Coronary artery (tissue), 2 donors: Measurements from ENCODE around the gene LGI2.

Experiments
- DNase-seq: peaks from one replicate; pipeline ENCODE4 v3.0.0-alpha.2; 2017; ENCODE audit warnings: low spot score
- H3K27ac ChIP-seq, 2 donors: fragments of 200-600 bp; sonication (generic); one replicate each; pipeline ENCODE4 v1.5.1; 2016 to 2019
- H3K4me3 ChIP-seq: fragments of 200-600 bp; sonication (generic); 2 replicates; pipeline ENCODE4 v1.5.1; 2016; ENCODE audit warnings: mild to moderate bottlenecking, moderate library complexity
- TF ChIP-seq, protein P1 (sequence below): fragments of 200-600 bp; sonication (generic); IDR thresholded peaks from one replicate; pipeline ENCODE4 v1.5.1; 2019; ENCODE audit warnings: antibody characterized with exemption

The LGI2 gene

DNA sequence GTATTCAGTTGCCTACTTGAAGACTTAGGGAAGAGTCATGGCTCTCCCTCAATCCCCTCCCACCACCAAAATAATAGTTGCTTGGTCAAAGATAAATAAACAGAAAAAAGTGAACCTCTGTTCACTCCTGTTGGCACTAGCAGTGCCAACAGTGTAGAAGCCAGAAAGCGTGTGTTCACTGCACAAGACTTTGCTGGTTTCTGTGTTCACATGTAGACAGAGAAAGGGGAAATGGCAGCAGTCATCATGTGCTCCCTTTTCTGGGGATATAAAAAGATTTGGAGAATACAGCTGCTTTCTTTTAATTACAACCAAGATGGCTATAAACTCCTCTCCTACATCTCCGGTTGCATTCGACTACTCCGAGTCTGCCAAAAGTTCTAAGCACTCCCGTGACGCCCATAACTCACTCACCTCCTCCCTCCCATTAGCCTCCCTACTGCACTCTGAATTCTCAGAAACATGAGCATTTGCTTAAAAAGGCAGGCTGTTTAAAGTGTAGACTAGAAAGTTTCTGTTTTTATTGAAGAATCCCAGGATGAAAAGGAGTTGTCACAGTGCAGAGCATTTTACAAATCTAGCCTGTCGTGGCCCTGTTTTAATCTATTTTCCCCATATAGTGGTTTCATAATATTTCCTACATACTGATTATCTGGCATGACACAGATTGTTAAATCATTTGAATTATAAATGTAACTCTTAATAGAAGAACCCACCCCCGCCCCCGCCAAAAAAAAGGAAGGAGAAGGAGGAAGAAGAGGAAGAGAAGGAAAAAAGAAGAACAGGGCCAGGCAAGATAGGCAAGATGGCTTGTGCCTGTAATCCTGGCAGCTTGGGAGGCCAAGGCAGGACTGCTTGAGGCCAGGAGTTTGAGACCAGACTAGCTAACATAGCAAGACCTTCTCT, 16.7 kb downstream of the LGI2 start:
- DNase-seq: no peak
- TF ChIP-seq, protein P1, sequence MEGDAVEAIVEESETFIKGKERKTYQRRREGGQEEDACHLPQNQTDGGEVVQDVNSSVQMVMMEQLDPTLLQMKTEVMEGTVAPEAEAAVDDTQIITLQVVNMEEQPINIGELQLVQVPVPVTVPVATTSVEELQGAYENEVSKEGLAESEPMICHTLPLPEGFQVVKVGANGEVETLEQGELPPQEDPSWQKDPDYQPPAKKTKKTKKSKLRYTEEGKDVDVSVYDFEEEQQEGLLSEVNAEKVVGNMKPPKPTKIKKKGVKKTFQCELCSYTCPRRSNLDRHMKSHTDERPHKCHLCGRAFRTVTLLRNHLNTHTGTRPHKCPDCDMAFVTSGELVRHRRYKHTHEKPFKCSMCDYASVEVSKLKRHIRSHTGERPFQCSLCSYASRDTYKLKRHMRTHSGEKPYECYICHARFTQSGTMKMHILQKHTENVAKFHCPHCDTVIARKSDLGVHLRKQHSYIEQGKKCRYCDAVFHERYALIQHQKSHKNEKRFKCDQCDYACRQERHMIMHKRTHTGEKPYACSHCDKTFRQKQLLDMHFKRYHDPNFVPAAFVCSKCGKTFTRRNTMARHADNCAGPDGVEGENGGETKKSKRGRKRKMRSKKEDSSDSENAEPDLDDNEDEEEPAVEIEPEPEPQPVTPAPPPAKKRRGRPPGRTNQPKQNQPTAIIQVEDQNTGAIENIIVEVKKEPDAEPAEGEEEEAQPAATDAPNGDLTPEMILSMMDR: no peak
- no peak overlapping the region for H3K4me3 ChIP-seq
- peak overlapping the region in 1 of 2 donors; percentile 51 for H3K27ac ChIP-seq

DNA sequence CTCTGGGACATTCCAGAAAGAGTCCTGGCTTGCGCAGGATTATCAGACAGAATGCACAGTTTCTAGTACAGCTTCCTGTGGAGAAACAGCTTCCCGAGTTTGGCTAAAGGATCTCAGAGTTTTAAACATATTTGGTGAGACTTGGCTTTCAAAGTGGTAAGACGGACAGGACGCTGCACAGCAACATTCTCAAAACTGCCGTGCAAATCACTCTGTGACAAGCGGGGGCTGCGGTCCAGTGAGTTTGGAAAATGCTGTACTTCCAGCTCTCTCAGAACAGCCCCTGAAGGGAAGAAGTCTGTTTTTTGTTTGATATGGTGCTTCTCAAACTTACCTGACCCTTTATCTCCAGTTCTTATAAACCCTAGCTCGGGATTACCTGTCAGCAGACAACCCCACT, 18.1 kb downstream of the LGI2 start:
- no peak overlapping the region for H3K27ac ChIP-seq
- H3K4me3 ChIP-seq: no peak overlapping the region
- no peak for DNase-seq
- TF ChIP-seq, protein P1: no peak

DNA sequence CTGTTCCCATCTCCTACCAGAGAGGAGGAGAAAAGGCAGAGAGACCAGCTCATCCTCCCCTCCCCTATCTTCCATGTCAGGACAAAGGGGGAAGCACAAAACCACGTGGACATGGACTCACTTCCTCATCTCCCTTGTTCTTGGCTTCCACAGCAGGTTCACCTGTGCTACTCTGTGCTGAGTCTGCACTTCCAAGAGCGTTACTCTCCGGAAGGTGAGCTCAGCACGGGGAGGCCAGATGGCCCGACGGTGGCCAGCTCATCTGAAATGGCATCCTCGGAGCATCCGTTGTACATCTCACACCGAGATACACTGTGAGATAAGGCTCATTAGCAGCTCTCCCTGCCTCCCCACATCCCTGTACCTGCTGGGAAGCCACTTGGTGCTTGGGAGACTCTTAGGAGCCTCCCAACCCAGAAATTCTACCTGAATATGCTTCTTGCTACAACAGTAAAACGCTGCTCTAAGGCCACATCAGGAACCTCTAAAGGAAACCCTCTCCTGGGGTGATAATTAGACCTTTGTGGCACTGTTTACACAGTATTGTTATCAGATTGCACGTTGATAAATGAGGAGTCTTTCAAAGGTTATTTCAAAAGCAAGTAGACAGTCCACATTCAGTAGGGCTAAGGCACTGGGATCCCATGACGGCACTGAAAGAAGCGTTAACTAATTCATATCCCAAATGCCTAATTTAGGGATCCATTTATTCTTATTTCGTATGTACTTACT, 19.4 kb downstream of the LGI2 start:
- Histone ChIP-seq H3K27ac (no peak overlapping the region), H3K4me3 (no peak overlapping the region)
- DNase-seq: no peak
- TF ChIP-seq, protein P1: no peak

DNA sequence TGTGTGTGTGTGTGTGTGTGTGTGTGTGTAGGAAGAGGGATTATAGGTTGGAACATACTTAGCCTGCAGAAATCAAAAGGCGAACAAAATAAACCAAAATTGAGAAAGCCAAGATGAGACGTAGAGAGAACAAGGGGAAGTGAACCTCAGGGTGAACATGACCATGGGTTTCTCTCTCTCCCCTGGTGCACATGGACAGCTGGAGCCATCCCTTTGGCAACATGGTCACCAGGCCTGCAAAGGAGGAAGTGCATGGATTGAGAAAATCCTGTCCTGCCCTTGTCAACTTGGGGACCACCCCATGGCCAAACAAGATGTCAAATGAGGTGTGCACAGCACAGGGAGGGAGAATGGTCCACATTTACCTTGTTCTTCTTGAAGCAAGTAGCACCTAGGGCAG, 23.1 kb downstream of the LGI2 start:
- Histone ChIP-seq H3K4me3 (no peak overlapping the region), H3K27ac (peak overlapping the region in 1 of 2 donors; percentile 47)
- DNase-seq: no peak
- TF ChIP-seq, protein P1: no peak

DNA sequence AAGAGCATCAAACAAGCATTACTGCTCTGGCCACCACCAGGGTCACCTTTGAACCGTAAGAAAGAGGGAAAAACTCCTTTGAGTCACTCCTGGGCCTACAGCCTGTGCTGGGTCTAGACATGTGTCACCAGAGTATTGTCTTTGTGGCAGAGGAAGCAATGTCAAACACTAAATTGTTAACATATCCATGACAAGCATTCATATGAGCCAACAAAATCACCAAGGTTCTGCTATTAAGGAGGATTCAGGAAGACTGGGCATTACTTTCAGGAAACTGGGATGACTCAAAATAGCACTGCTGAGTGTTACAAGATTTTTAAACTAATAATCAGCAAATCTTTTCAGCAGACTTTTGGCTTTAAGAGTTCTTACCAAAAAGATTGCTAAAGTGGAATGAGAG, 28.1 kb downstream of the LGI2 start:
- Histone ChIP-seq H3K4me3 (no peak overlapping the region), H3K27ac (peak overlapping the region in 1 of 2 donors; percentile 78)
- TF ChIP-seq, protein P1: no peak
- no peak for DNase-seq

DNA sequence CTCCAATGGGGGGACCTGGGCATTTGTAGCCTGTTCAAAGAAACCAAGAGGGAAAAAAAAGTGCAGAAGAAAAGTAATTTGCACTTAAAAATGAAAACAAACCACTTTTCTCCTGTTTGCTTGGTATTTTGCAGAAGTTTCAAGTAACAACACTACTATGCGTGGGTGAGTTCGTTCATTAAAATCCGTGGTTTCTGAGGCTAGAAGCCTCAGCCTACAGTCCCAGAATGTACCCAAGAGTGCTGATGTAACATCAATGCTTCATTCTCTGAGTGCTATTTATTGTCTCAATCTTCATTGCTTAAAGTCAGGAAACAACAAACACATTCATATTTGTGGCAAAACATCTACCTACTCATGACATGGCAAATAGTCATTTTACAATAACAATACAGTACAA, 29.2 kb downstream of the LGI2 start:
- TF ChIP-seq, protein P1: no peak
- H3K4me3 ChIP-seq: no peak overlapping the region
- DNase-seq: no peak
- peak overlapping the region in 1 of 2 donors; percentile 78 for H3K27ac ChIP-seq
